ENCODE results near the gene EXOC6.

- TF ChIP-seq EZH2 (IDR thresholded peaks at IDR 0.05), result no peak
- no peak for TF ChIP-seq CTCF (IDR thresholded peaks at IDR 0.05)
- TF ChIP-seq EZH2phosphoT487 (IDR thresholded peaks at IDR 0.05), result no peak
These were observed 184.5 kb downstream of the EXOC6 start for GRCh38 chr10:93032809-93033137.
